ENCODE results near the gene SLC1A1.

DNA sequence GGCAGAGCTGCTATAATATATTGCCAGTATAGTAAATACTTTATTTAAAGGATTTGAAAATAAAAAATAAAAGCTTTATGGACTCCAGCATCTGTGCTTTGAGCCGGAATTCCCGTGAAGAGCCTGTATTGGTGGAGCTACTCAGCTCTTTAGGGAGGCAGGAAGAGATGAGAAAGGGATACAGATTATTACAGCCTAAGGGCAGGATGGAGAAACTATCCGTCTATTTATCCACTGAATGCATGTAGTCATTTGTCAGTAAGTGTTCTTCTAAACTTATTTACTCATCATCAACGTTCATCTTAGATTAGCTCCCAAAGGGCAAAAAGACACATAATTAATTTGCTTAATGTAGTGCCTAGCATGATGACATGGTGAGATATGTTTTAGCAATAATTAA, 48.4 kb downstream of the SLC1A1 start:
- TF ChIP-seq, protein P1, sequence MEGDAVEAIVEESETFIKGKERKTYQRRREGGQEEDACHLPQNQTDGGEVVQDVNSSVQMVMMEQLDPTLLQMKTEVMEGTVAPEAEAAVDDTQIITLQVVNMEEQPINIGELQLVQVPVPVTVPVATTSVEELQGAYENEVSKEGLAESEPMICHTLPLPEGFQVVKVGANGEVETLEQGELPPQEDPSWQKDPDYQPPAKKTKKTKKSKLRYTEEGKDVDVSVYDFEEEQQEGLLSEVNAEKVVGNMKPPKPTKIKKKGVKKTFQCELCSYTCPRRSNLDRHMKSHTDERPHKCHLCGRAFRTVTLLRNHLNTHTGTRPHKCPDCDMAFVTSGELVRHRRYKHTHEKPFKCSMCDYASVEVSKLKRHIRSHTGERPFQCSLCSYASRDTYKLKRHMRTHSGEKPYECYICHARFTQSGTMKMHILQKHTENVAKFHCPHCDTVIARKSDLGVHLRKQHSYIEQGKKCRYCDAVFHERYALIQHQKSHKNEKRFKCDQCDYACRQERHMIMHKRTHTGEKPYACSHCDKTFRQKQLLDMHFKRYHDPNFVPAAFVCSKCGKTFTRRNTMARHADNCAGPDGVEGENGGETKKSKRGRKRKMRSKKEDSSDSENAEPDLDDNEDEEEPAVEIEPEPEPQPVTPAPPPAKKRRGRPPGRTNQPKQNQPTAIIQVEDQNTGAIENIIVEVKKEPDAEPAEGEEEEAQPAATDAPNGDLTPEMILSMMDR (IDR thresholded peaks at IDR 0.05), result no peak
- TF ChIP-seq POLR2A (IDR thresholded peaks at IDR 0.05), result no peak

Measured in heart left ventricle (tissue), 13 donors.